HL-60/S4 treated with phorbol 12-myristate 13-acetate at 8.2 ng/mL for 4 days and 3 days (cell line): Measurements from ENCODE around the gene TTC34.
"Not testable (repeated sequence)": the region's sequence is repeated elsewhere in the genome, so short reads cannot be mapped to it uniquely, and the experiment has no call there.

Experiments used
- in situ Hi-C: fragments of 300-500 bp; cut with MboI; formaldehyde crosslinking; loops from 2 replicates; pipeline ENCODE4 v1.15.0; 2022; ENCODE audit warnings: low sequenced_read_pairs

The TTC34 gene

DNA sequence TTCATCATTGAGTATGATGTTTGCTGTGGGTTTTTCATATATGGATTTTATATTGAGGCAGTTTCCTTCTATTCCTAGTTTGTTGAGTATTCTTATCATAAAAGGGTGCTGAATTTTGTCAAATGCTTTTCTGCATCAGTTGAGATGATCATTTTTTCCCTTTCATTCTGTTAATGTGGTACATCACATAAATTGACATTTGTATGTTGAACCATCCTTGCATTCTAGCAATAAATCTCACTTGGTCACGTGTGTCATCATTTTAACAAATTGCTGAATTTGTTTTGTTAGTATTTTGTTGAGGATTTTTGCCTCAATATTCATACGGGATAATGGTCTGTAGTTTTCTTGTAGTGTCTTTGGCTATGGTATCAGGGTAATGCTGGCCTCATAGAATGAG lies 19.9 kb downstream of the TTC34 start:
- in situ Hi-C loops: no loop called here

DNA sequence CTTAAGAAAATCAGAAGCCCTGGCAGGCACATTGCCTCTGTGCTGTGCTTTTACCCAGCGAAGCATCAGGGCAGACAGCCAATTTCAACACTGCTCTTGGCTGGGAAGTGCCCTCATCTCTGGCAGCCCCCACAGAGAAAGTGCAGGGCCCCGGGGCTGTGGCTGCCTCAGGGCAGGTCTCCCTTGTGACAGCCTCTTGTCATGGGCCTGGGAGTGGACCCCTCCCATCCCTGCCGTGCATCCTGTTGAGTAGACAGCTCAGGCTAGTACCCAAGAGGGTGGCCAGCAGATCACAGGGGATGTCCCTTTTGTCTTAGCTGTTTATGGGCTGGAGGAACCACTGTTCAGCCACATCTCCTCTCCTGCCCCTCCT lies 23.3 kb downstream of the TTC34 start:
- in situ Hi-C loops: no loop called here

DNA sequence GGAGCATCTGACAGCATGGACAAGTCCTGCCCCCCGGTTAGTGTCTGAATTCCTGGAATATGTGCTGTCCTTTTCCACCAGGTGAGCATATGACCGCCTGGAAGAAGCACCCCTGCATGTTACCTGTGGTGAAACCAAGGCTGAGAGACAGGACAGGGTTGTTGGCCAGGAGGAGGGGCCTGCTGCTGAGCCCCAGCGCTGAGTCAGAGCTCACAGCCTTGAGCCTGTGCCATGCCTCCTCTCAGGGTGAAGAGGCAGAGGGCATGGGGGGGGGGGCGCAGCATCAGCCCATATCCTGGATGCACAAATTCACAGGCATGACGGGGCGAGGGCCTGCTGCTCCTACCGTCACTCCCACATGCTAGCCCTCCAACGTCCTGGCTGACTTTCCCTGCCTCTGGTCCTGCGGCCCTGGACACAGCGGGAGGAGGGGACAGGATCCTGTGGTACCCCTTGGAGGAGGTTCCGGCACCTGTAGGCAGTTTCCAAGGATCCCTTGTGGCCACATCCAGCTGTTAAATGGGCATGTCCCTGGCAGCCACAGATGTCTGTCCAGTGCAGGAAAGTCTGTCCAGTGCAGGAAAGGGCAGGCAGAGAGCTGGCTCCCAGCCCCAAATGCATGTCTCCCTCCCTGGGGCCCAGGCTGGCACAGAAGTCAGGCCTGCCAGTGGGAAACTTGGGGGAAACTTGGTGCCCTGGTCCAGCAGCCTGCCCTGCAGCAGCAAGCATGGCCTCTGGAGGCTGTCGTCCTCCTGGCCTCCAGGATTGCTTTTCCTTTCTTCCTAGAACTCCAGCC lies 23.9 kb downstream of the TTC34 start:
- in situ Hi-C loops: no loop called here

DNA sequence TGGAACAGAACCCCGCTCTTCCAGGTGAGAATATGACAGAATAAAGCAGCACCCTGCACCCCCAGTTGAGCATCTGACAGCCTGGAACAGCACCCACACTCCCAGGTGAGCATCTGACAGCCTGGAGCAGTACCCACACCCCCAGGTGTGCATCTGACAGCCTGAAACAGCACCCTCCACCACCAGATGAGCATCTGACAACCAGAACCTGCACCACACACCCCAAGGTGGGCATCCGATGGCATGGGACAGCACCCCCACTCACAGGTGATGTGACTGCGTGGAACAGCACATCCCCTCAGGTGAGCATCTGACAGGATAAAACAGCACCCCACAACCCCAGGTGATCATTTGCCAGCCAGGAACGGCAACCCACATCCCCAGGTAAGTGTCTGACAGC lies 26.2 kb downstream of the TTC34 start:
- in situ Hi-C loops: not testable (repeated sequence)

DNA sequence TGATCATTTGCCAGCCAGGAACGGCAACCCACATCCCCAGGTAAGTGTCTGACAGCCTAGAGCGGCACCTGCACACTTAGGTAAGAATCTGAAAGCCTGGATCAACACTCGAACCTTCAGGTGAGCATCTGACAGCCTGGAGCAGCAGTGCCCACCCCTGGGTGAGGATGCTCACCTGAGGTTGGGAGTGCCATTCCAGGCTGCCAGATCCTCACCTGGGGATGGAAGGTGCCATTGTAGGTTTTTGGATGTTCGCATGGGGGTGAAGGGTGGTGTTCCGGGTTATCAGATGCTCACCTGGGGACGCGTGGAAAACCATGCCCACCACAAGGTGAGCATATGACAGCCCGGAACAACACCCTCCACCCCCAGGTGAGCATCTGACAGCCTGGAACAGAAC lies 33.4 kb downstream of the TTC34 start:
- in situ Hi-C loops: not testable (repeated sequence)

DNA sequence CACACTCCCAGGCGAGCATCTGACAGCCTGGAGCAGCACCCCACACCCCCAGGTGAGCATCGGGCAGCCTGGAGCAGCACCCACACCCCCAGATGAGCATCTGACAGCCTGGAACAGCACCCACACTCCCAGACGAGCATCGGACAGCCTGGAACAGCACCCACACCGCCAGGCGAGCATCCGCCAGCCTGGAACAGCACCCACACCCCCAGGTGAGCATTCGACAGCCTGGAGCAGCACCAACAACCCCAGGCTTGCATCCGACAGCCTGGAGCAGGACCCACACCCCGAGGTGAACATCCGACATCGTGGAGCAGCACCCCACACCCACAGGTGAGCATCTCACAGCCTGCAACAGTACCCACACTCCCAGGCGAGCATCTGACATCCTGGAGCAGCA lies 42.1 kb downstream of the TTC34 start:
- in situ Hi-C loops: not testable (repeated sequence)

DNA sequence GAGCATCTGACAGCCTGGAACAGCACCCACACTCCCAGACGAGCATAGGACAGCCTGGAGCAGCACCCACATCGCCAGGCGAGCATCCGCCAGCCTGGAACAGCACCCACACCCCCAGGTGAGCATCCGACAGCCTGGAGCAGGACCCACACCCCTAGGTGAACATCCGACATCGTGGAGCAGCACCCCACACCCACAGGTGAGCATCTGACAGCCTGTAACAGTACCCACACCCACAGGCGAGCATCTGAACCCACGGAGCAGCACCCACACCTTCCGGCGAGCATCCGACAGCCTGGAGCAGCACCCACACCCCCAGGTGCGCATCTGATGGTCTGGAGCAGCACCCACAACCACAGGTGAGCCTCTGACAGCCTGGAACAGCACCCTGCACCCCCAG lies 44.0 kb downstream of the TTC34 start:
- in situ Hi-C loops: not testable (repeated sequence)

DNA sequence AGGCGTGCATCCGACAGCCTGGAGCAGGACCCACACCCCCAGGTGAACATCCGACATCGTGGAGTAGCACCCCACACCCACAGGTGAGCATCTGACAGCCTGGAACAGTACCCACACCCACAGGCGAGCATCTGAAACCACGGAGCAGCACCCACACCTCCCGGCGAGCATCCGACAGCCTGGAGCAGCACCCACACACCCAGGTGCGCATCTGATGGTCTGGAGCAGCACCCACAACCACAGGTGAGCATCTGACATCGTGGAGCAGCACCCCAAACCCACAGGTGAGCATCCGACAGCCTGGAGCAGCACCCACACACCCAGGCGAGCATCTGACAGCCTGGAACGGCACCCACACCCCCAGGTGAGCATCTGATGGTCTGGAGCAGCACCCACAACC lies 46.1 kb downstream of the TTC34 start:
- in situ Hi-C loops: not testable (repeated sequence)

DNA sequence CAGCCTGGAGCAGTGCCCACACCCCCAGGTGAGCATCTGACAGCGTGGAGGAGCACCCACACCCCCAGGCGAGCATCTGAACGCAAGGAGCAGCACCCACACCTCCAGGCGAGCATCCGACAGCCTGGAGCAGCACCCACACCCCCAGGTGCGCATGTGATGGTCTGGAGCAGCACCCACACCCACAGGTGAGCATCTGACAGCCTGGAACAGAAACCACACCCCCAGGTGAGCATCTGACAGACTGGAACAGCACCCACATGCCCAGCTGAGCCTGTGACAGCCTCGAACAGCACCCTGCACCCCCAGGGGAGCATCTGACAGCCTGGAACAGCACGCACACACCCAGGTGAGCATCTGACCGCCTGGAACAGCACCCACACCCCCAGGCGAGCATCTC lies 46.9 kb downstream of the TTC34 start:
- in situ Hi-C loops: not testable (repeated sequence)

DNA sequence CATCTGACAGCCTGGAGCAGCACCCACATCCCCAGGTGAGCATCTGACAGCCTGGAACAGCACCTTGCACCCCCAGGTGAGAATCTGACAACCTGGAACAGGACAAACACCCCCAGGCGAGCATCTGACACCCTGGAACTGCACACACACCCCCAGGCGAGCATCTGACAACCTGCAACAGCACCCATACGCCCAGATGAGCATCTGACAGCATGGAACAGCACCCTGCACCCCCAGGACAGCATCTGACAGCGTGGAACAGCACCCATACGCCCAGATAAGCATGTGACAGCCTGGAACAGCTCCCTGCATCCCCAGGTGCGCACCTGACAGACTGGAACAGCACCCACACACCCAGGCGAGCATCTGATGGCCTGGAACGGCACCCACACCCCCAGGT lies 49.0 kb downstream of the TTC34 start:
- in situ Hi-C loops: not testable (repeated sequence)

DNA sequence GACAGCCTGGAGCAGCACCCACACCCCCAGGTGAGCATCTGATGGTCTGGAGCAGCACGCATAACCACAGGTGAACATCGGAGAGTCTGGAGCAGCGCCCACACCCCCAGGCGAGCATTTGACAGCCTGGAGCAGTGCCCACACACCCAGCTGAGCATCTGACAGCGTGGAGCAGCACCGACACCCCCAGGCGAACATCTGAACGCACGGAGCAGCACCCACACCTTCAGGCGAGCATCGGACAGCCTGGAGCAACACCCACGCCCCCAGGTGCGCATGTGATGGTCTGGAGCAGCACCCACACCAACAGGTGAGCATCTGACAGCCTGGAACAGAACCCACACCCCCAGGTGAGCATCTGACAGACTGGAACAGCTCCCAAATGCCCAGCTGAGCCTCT lies 49.6 kb downstream of the TTC34 start:
- in situ Hi-C loops: not testable (repeated sequence)

DNA sequence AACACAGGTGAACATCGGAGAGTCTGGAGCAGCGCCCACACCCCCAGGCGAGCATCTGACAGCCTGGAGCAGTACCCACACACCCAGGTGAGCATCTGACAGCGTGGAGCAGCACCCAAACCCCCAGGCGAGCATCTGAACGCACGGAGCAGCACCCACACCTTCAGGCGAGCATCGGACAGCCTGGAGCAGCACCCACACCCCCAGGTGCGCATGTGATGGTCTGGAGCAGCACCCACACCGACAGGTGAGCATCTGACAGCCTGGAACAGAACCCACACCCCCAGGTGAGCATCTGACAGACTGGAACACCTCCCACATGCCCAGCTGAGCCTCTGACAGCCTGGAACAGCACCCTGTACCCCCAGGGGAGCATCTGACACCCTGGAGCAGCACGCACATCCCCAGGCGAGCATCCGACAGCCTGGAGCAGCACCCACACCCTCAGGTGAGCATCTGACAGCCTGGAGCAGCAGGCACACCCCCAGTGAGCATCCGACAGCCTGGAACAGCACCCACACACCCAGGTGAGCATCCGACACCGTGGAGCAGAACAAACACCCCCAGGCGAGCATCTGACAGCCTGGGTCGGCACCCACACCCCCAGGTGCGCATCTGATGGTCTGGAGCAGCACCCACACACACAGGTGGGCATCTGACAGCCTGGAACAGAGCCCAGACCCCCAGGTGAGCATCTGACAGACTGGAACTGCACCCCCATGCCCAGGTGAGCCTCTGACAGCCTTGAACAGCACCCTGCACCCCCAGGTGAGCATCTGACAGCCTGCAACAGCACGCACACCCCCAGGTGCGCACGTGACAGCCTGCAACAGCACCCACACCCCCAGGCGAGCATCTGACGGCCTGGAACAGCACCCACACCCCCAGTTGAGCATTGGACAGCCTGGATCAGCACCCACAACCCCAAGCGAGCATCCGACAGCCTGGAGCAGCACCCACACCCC lies 50.4 kb downstream of the TTC34 start:
- in situ Hi-C loops: not testable (repeated sequence)

DNA sequence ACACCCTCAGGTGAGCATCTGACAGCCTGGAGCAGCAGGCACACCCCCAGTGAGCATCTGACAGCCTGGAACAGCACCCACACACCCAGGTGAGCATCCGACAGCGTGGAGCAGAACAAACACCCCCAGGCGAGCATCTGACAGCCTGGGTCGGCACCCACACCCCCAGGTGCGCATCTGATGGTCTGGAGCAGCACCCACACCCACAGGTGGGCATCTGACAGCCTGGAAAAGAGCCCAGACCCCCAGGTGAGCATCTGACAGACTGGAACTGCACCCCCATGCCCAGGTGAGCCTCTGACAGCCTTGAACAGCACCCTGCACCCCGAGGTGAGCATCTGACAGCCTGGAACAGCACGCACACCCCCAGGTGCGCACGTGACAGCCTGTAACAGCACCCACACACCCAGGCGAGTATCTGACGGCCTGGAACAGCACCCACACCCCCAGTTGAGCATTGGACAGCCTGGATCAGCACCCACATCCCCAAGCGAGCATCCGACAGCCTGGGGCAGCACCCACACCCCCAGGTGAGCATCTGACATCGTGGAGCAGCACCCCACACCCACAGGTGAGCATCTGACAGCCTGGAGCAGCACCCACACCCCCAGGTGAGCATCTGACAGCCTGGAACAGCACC lies 51.3 kb downstream of the TTC34 start:
- in situ Hi-C loops: not testable (repeated sequence)

DNA sequence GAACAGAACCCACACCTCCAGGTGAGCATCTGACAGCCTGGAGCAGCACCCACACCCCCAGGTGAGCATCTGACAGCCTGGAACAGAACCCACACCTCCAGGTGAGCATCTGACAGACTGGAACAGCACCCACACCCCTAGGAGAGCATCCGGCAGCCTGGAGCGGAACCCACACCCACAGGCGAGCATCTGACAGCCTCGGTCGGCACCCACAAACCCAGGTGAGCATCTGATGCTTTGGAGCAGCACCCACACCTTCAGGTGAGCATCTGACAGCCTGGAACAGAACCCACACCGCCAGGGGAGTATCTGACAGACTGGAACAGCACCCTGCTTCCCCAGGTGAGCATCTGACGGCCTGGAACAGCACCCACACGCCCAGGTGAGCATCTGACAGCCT lies 52.9 kb downstream of the TTC34 start:
- in situ Hi-C loops: not testable (repeated sequence)

DNA sequence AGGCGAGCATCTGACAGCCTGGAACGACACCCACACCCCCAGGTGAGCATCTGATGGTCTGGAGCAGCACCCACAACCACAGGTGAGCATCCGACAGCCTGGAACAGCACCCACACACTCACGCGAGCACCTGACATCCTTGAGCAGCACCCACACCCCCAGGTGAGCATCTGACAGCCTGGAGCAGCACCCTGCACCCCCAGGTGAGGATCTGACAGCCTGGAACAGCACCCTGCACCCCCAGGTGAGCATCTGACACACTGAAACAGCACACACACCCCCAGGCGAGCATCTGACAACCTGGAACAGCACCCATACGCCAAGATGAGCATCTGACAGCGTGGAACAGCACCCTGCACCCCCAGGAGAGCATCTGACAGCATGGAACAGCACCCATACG lies 106.7 kb downstream of the TTC34 start:
- in situ Hi-C loops: not testable (repeated sequence)

DNA sequence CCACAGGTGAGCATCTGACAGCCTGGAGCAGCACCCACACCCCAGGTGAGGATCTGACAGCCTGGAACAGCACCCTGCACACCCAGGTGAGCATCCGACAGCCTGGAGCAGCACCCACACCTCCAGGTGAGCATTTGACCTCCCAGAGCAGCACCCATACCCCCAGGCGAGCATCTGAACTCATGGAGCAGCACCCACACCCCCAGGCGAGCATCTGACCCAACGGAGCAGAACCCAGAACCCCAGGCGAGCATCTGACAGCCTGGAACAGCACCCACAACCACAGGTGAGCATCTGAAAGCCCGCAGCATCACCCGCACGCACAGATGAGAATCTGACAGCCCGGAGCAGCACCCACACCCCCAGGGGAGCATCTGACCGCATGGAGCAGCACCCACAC lies 111.3 kb downstream of the TTC34 start:
- in situ Hi-C loops: not testable (repeated sequence)

DNA sequence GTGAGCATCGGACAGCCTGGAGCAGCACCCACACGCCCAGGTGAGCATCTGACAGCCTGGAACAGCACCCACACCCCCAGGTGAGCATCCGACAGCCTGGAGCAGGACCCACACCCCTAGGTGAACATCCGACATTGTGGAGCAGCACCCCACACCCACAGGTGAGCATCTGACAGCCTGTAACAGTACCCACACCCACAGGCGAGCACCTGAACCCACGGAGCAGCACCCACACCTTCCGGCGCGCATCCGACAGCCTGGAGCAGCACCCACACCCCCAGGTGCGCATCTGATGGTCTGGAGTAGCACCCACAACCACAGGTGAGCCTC lies 113.2 kb downstream of the TTC34 start:
- in situ Hi-C loops: not testable (repeated sequence)

DNA sequence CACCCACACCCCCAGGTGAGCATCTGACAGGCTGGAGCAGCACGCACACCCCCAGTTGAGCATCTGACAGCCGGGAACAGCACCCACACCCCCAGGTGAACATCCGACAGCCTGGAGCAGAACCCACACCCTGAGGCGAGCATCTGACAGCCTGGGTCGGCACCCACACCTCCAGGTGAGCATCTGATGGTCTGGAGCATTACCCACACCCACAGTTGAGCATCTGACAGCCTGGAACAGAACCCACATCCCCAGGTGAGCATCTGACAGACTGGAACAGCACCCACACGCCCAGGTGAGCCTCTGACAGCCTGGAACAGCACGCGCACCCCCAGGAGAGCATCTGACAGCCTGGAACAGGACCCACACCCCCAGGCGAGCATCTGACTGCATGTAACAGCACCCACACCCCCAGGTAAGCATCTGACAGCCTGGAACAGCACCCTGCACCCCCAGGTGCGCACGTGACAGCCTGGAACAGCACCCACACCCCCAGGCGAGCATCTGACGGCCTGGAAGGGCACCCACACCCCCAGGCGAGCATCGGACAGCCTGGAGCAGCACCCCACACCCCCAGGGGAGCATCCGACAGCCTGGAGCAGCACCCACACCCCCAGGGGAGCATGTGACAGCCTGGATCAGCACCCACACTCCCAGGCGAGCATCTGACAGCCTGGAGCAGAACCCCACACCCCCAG lies 113.7 kb downstream of the TTC34 start:
- in situ Hi-C loops: not testable (repeated sequence)

DNA sequence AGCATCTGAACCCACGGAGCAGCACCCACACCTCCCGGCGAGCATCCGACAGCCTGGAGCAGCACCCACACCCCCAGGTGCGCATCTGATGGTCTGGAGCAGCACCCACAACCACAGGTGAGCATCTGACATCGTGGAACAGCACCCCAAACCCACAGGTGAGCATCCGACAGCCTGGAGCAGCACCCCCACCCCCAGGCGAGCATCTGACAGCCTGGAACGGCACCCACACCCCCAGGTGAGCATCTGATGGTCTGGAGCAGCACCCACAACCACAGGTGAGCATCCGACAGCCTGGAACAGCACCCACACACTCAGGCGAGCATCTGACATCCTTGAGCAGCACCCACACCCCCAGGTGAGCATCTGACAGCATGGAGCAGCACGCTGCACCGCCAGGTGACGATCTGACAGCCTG lies 114.3 kb downstream of the TTC34 start:
- in situ Hi-C loops: not testable (repeated sequence)

DNA sequence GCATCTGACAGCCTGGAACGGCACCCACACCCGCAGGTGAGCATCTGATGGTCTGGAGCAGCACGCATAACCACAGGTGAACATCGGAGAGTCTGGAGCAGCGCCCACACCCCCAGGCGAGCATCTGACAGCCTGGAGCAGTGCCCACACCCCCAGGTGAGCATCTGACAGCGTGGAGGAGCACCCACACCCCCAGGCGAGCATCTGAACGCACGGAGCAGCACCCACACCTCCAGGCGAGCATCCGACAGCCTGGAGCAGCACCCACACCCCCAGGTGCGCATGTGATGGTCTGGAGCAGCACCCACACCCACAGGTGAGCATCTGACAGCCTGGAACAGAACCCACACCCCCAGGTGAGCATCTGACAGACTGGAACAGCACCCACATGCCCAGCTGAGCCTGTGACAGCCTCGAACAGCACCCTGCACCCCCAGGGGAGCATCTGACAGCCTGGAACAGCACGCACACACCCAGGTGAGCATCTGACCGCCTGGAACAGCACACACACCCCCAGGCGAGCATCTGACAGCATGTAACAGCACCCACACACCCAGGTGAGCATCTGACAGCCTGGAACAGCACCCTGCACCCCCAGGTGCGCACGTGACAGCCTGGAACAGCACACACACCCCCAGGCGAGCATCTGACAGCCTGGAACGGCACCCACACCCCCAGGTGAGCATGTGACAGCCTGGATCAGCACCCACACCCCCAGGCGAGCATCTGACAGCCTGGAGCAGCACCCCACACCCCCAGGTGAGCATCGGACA lies 115.2 kb downstream of the TTC34 start:
- in situ Hi-C loops: not testable (repeated sequence)
